Adrenal gland (tissue), 5 donors: ENCODE results near the gene PPP2R5C.
A peak's percentile ranks its signal among the peaks of the same experiment; 100 is the strongest.

ENCODE experiments used
- CTCF ChIP-seq, 6 experiments: fragments of 450-650 bp in 4 of 6; fragments of 200-600 bp in 2 of 6; sonication (generic) in 1 of 6; IDR thresholded peaks; 1 replicate in 5 of 6; 2 replicates in 1 of 6; pipeline versions ENCODE4 v1.5.1 to v1.8.0; 2016 to 2021; ENCODE audit warnings: antibody characterized with exemption in 6 of 6, mild to moderate bottlenecking in 2 of 6, moderate library complexity in 1 of 6
- POLR2A ChIP-seq, 2 donors: fragments of 450-650 bp; IDR thresholded peaks; one replicate each; pipeline ENCODE4 v1.6.1; 2017; ENCODE audit warnings: antibody characterized with exemption in 2 of 2, mild to moderate bottlenecking in 2 of 2, moderate library complexity in 1 of 2
- donor health status: DM: no; HTN: no; CAD: no.

GRCh38 chr14:101834397-101834796, 72.9 kb downstream of the PPP2R5C start:
- TF ChIP-seq POLR2A (IDR thresholded peaks at IDR 0.05) (peak in 1 of 2 donors; percentile 7), CTCF (IDR thresholded peaks at IDR 0.05) (no peak)
